Activated CD8-positive, alpha-beta memory T cell treated with anti-CD3 and anti-CD28 coated beads for 36 hours (primary cell): ENCODE data around the gene SOHLH1. TPM values are rescaled to one million over a fixed set of nuclear protein-coding genes. Genes with fewer than 3 reads are reported as not detected.
"Not testable (repeated sequence)": the region's sequence is repeated elsewhere in the genome, so short reads cannot be mapped to it uniquely, and the experiment has no call there.

ENCODE experiments used
- CTCF ChIA-PET: fragments of 350-600 bp; sonication (Branson Sonifier 250); formaldehyde crosslinking; loops from one replicate; lab custom pipeline; 2021; ENCODE audit warnings: antibody characterized with exemption; lab: Charles Lee
- POLR2A ChIA-PET: fragments of 350-600 bp; sonication (Branson Sonifier 250); formaldehyde crosslinking; loops from one replicate; lab custom pipeline; 2021; ENCODE audit warnings: antibody characterized with exemption; lab: Charles Lee
- total RNA-seq, 2 experiments: library from RNA; stranded (reverse); gene quantifications; one replicate each; pipeline ENCODE4 v1.2.3, GENCODE V29; 2021

SOHLH1 gene
- total RNA-seq, 2 experiments from 2014 or later: not detected

- CTCF ChIA-PET: no interaction called here
- POLR2A ChIA-PET: no interaction called here
These were observed 10.3 kb downstream of the SOHLH1 start for GRCh38 chr9:135689011-135689410.

GRCh38 chr9:135687216-135687615, 12.1 kb downstream of the SOHLH1 start:
- CTCF ChIA-PET: no interaction called here
- POLR2A ChIA-PET: no interaction called here

GRCh38 chr9:135684691-135685090, 14.6 kb downstream of the SOHLH1 start:
- ChIA-PET CTCF (no interaction called here), POLR2A (no interaction called here)

DNA sequence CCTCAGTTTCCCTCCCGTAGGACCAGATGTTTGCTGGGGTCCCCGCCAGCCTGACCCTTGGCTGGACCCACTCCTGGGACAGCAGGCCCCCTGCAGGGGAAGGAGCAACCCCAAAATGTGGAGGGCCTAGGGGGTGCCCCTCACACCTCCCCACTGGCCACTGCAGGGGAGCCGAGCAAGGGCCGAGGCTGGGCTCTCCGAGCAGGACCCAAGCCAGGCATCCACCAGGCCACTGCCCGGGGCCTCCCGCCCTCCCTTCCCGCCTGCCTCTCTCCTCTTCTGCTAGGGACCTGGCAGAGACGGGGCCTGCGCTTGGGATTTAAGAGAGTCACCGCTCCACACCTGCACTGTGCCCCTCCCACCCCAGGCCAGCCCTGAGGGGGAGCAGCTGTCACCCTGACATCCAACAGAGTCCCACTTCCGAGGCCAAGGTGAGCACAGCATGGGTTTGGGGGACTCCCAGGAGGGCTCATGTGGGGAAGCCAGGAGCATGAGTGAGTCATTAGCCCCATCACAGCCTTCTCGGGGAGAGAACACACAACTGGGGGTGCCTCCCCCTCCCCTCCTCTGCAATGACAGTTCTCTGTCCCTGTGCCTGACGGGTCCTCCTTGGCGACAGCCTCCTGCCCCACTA, 15.8 kb downstream of the SOHLH1 start:
- POLR2A ChIA-PET: no interaction called here
- CTCF ChIA-PET: no interaction called here

DNA sequence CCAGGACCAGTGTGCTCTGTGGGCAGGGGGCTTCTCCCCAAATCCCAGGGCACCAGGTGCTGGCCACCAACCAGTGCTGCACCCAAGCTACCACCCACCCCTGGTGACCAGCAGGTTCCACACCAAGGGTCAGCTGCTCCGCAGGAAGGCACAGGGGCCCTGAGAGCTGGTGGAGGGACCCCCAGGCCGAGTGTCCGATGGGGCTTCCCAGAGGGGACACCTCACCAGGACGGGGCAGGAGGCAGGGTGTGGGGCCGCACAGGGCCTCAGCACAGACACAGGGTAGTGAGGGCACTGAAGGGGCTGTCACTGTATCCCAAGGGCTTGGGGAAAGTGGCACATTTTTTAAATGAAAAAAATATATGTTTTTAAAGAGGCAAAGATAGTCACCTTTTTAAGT, 18.1 kb downstream of the SOHLH1 start:
- CTCF ChIA-PET: no interaction called here
- POLR2A ChIA-PET: no interaction called here

- ChIA-PET POLR2A (no interaction called here), CTCF (no interaction called here)
These were observed 19.2 kb downstream of the SOHLH1 start for GRCh38 chr9:135680056-135680455.

GRCh38 chr9:135678236-135679017, 20.9 kb downstream of the SOHLH1 start:
- ChIA-PET CTCF (no interaction called here), POLR2A (no interaction called here)

- POLR2A ChIA-PET: no interaction called here
- CTCF ChIA-PET: no interaction called here
These were observed 21.6 kb downstream of the SOHLH1 start for GRCh38 chr9:135677641-135678168.

DNA sequence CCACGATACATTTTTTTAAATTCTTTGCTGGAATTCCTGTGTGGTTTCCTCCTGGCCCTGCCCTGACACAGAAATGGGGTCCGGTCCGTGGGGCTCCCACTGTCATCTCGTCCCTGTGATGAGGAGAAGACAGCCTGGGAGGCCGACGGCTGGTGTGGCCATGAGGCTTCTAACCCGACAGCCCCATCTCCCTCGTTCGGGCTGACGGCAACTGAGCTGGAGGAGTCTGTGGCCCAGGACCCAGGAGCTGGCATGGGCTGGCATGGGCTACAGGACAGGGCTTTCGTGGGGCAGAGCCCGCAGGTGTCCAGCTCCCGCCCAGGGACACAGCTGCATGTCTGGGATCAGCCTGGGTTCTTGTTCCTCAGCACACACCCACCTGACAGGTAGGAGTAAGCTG, 22.4 kb downstream of the SOHLH1 start:
- ChIA-PET POLR2A (no interaction called here), CTCF (no interaction called here)

DNA sequence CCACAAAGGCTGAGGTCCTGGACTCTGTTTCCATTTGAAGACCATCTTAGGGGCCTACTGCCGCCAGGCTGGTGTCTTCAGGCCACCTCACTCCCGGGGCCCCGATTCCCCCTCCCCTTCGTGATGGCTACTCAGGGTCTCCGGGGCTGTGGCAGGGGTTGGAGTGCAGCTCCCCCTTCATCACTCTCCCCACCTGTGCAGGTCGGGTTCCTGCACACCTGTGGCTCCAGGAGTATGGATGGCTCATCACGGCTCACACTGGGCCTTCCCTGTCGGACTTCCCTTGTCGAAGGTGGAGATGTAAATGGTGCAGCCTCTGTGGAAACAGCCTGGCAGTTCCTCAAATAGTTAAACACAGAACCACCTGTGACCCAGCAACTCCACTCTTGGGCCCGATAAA, 24.3 kb downstream of the SOHLH1 start:
- POLR2A ChIA-PET: no interaction called here

GRCh38 chr9:135673941-135674340, 25.3 kb downstream of the SOHLH1 start:
- ChIA-PET POLR2A (no interaction called here), CTCF (no interaction called here)

More for the DNA sequence above, 24.3 kb downstream of the SOHLH1 start:
- CTCF ChIA-PET: no interaction called here

DNA sequence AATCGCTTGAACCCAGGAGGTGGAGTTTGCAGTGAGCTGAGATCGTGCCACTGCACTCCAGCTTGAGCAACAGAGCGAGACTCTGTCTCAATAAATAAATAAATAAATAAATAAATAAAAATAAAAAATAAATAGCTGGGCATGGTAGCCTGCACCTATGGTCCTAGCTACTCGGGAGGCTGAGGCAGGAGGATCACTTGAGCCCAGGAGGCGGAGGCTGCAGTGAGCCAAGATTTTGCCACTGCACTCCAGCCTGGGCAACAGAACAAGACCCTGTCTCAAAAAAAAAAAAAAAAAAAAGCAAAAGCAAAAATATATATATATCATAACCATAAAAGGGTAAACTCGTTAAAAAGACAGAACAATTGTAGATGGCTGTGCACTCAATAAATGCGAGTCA, 26.5 kb downstream of the SOHLH1 start:
- POLR2A ChIA-PET: not testable (repeated sequence)
- CTCF ChIA-PET: interaction anchor here (0.6 to 0.7 kb wide), 2 partner anchors 41 to 174 kb away, joined by 3 read pairs; no protein-coding TSS in a partner anchor

DNA sequence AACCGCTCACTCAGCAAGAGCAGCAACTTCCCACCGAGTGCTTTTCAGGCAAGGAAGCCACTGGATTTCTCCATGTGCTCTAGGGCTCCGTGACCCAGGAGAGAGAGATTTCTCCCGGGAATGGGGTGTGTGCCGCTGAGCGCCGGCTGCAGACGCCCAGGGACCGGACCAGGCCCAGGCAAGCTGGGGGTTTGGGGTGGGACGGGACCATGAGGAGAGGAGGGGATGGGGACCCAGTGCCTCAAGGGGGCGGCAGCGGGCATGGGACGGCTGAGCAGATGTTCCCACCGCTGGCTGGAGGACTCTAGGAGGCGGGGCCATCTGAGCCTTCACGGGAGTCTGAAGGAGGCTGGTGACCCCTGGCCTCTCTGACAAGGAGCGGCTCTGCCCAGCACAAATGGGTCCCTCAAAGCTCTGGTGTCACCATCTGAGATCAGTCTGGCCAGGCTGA, 27.7 kb downstream of the SOHLH1 start:
- POLR2A ChIA-PET: no interaction called here

DNA sequence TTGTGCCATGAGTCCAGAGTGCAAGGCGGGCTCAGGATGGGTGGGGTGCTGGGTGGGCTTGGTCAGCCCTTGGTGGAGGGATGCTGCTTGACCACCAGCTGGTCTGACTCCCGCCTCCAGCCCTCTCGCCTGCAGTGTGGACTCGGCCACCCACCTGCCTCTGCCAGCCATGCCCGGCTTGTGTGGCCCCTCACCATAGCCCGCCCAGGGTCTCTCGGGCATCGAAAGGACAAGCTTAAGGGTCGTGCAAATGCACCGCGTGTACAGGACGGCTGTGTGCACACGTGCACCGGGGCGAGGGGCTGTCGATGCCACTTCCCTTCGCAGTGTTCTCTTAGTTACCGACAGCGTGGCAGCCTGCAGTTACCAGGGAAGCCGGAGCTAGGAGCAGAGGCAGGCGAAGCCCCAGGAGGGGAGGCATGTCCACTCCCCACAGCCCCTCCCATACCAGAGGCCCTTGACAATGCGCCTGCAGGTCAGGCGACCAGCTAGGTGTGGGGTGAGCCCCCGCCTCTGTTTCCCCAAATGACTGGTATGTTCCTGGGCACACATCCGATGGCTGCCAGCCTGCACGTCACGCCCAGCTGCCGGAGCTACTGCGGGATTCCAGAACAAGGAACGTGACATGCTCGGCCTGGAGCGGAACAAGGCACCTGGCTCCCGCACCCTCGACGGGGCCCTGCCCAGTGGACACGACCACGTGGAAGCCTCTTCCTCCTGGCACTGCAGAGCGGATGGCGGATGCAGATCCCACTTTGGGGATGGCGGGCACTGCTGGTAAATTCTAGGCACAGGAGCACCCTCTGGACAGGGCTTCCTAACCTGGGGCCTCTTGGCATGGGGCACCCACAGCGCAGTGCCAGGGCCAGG, 28.3 kb downstream of the SOHLH1 start:
- ChIA-PET POLR2A (no interaction called here), CTCF (no interaction called here)

More for the DNA sequence above, 27.7 kb downstream of the SOHLH1 start:
- CTCF ChIA-PET: no interaction called here

GRCh38 chr9:135669616-135670285, 29.5 kb downstream of the SOHLH1 start:
- ChIA-PET CTCF (no interaction called here), POLR2A (no interaction called here)

GRCh38 chr9:135669018-135669417, 30.3 kb downstream of the SOHLH1 start:
- CTCF ChIA-PET, POLR2A ChIA-PET: not testable (repeated sequence)

- CTCF ChIA-PET: no interaction called here
These were observed 31.7 kb downstream of the SOHLH1 start for GRCh38 chr9:135667463-135668001.

DNA sequence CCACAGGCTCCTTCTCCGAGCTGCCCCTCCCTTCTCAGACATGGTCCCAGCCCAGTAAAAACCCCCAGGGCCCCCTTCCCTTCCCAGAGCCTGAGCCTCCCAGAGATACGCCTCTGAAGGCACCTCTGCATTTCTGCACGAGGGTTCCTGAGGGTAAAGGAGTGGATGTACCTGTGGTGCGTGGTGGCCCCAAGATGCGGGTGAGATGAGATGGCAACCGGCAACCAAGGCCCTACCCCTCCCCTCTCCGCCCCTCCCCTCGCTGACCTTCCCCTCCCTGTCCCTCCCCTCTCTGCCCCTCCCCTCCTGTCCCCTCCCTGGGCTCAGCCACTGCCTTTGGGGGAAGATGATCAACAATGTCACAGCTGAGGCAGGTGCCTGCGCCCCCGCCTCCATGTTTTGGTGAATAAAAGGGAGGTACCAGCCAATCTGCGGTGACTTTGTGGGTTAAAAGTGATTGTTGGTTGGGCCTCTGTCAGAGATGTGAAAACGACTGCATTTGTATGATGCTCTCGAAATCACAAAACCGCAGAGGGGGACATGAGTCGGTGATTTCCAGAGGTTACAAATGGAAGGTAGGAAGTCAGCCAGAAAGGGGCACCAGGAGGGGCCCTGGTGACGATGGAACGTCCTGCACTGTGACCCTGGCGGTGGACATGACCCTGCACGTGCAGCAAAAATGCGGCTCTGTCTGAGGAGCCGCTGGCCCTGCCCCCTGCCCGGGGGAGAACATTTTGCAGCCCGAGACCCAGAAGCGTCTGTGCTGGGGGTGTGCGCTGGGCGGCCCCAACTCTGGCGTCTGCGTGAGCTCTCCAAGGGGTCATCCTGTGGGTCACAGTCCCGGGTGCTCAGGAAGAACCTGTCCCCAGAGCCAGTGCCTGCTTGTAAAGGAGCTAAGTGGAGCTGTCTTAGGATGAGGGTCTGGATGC, 32.5 kb downstream of the SOHLH1 start:
- POLR2A ChIA-PET: no interaction called here
- CTCF ChIA-PET: no interaction called here

More at GRCh38 chr9:135667463-135668001, 31.7 kb downstream of the SOHLH1 start:
- POLR2A ChIA-PET: no interaction called here
